ENCODE data around the gene ELAVL3. TPM values are rescaled to one million over a fixed set of nuclear protein-coding genes. Genes with fewer than 3 reads are reported as not detected.
A peak's percentile ranks its signal among the peaks of the same experiment; 100 is the strongest.

ELAVL3 gene
- total and polyA plus RNA-seq, 2 donors (not counting 3 experiments of a cell fraction or from before 2014, with no cell fraction given): not detected

- BruUV-seq (replicated peaks): no TSS peak
- no peaks in the 10 kb centered on the region for H3K9me1 ChIP-seq (replicated peaks; ENCODE audit: control insufficient read depth, extremely low read depth, insufficient read depth, low read length)
- H3K27me3 ChIP-seq (ENCODE audit: control insufficient read depth in 2 of 2, insufficient read depth in 2 of 2, low read length in 2 of 2): no peaks in the 10 kb centered on the region
- FAIRE-seq: peak; percentile 40
- H3K36me3 ChIP-seq (ENCODE audit: control insufficient read depth in 2 of 2, extremely low read depth in 1 of 2, insufficient read depth in 2 of 2, low read length in 2 of 2): no peaks in the 10 kb centered on the region
- intact Hi-C loops (cut with micrococcal nuclease) (no loop called here), dilution Hi-C loops (cut with MboI; ENCODE audit: extremely low pct_ligation_motif_present, low sequenced_read_pairs) (no loop called here)
- DNase-seq (ENCODE audit: low read depth, low spot score): peak; percentile 84
- POLR2A ChIA-PET: no interaction called here
- H3K9ac ChIP-seq (replicated peaks; ENCODE audit: extremely low read depth, insufficient read depth, low read length): no peak overlapping the region
- no peak overlapping the region for H3K4me3 ChIP-seq (replicated peaks in 1 of 3; ENCODE audit: insufficient read depth in 1 of 3, low read depth in 1 of 3, low read length in 3 of 3)
- no peaks in the 10 kb centered on the region for H3K9me3 ChIP-seq (replicated peaks; ENCODE audit: control insufficient read depth, insufficient read depth, low read length)
- H4K20me1 ChIP-seq (replicated peaks; ENCODE audit: control insufficient read depth, extremely low read depth, insufficient read depth, low read length): no peaks in the 10 kb centered on the region
- CTCF ChIA-PET: interaction anchor here (1.0 to 1.3 kb wide), 2 partner anchors 13 to 33 kb away, joined by 3 read pairs; no protein-coding TSS in a partner anchor
- H2AFZ ChIP-seq (ENCODE audit: low read depth, low read length): no peak overlapping the region
- H3K4me1 ChIP-seq (ENCODE audit: control insufficient read depth, extremely low read depth, insufficient read depth, low read length): peaks cover 9% of the 10 kb centered on the region
- TF ChIP-seq EZH2 (IDR thresholded peaks at IDR 0.05; ENCODE audit: borderline replicate concordance, low read depth, low read length, severe bottlenecking) (no peak), FOS (IDR thresholded peaks at IDR 0.05; ENCODE audit: borderline replicate concordance, insufficient read depth, low read length) (no peak), POLR2AphosphoS5 (IDR thresholded peaks at IDR 0.05; ENCODE audit: insufficient read depth, low read depth, low read length) (no peak), GATA2 (IDR thresholded peaks at IDR 0.05; ENCODE audit: insufficient read depth, insufficient read length, low read depth, low read length) (no peak), CTCF (IDR thresholded peaks at IDR 0.05; ENCODE audit: extremely low read depth in 1 of 2, insufficient read depth in 1 of 2, low read depth in 1 of 2, low read length in 2 of 2) (peak; percentile 10 to 47), JUN (IDR thresholded peaks at IDR 0.05; ENCODE audit: borderline replicate concordance, insufficient read depth, insufficient read length, low read depth) (no peak), POLR2A (IDR thresholded peaks at IDR 0.05; ENCODE audit: low read depth, low read length) (no peak), MYC (IDR thresholded peaks at IDR 0.05; ENCODE audit: low read depth, low read length) (peak; percentile 12), MAX (IDR thresholded peaks at IDR 0.05; ENCODE audit: insufficient read depth, insufficient read length) (peak; percentile 86)
- H3K4me2 ChIP-seq (ENCODE audit: insufficient read depth, low read length): no peak overlapping the region
- no peak overlapping the region for H3K27ac ChIP-seq (ENCODE audit: insufficient read depth, low read depth, low read length)
- peaks cover 6% of the 10 kb centered on the region for H3K79me2 ChIP-seq (ENCODE audit: control insufficient read depth, insufficient read depth, low read length)
These were observed 49.6 kb upstream of the ELAVL3 start for GRCh38 chr19:11530432-11530831.

All from endothelial cell of umbilical vein (primary cell).